ENCODE data around the gene TENM3.

TENM3 gene

DNA sequence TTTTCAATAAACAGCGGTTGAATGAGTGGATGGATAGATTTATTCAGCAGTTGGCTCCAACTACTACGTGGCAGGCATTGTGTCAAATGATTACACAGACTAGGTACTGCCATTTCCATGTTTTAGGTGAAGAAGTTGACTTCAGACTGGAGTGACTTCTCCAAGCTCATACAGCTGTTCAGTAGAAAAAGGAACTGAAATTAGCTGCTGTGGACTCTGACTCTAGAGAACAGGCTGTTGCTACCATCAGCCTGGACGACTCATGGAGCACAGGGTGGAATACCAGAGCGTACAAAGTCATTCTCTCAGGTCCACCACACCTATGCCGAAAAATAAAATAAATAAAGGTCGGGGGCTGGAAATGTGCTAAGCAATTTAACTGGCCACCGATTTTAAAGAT, 45.3 kb downstream of the TENM3 start:
- no peak for DNase-seq (ENCODE audit: low read depth, low spot score)

DNA sequence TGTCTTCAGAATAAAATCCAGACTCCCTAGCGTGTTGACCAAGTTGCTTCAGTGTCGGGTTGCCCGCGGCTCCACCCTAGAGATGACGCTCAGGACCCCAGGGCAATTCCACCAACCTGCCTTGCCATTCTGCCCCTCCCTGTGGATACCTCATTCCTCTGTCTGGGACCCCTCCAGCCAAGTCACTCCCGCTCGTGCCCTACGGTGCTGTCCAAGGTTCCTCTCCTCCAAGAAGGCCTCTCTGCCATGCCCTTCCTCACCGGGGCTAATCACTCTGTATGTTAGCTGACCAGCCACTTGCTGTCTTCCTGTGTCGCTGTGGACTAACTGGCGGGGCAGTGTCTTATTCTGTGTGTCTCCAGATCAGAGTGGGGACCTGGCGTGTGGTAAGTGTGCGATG, 46.6 kb downstream of the TENM3 start:
- DNase-seq (ENCODE audit: low read depth, low spot score) = no peak

DNA sequence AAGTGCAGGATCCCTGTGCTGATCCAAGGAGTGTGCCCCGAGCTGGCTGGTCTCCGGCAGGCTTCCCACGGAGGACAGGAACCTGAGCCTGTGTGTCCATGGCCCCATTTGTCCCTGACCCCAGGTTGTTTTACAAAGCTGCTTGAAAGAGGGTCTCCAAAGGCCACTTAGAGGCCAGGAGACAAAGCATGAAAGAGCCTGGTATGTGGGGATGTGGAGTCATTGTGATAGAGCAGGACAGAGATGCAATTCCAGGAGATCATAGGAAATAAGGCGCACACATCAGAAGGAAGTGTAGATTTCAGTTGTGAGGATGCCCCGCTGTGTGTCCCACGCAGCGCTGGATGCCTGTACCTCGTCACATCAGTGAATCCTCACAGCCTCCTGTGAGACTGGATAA, 48.0 kb downstream of the TENM3 start:
- no peak for DNase-seq (ENCODE audit: low read depth, low spot score)

- DNase-seq (ENCODE audit: low read depth, low spot score) = no peak
Measured at GRCh38 chr4:182291597-182292270, 48.5 kb downstream of the TENM3 start.

DNA sequence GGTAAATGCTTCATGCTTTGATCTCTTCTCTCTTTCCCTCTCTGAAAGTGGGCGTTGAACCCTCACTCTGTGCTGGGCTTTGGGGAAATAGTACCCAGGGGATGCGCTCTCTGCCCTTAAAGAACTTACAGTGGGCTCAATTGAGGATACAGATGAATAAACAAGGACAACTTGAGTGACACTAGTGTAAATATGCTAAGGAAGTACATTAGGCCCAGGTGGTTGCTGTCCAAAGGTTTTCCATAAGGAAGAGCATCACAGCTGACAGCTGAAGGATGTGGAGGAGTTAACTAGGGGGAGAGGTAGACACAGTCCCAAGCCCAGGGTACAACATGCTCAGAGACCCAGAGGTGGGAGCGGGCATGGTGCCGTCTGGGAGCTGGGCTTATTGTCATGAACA, 49.4 kb downstream of the TENM3 start:
- no peak for DNase-seq (ENCODE audit: low read depth, low spot score)

DNA sequence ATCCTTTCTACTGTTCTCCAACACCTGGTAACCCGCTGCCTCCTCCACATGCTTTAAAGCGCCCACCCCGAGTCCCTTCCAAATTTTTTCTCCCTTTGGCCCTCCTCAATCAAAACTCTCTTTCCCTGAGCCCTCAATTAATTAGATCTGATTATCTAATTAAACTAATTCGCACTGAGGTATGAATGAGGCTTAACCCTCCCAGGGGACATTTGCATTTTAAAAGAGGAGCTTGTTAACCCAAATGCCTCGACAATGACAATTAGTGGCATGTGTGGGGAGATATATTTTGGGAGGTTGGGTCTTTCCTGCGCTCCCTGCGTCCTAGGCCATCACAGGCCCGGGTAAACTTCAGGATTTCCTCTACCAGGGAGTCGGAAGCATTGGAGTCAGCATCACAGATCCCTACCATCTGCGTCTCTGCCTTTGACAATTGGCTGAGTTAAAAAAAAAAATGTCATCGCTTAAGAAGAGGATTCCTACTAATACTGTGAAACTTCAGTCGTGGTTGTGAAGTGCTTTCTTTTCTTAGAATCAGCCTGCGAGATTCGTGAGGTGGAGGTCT, 50.6 kb downstream of the TENM3 start:
- no peak for DNase-seq (ENCODE audit: low read depth, low spot score)

- DNase-seq (ENCODE audit: low read depth, low spot score) = no peak
Measured at GRCh38 chr4:182294451-182294850, 51.2 kb downstream of the TENM3 start.

DNA sequence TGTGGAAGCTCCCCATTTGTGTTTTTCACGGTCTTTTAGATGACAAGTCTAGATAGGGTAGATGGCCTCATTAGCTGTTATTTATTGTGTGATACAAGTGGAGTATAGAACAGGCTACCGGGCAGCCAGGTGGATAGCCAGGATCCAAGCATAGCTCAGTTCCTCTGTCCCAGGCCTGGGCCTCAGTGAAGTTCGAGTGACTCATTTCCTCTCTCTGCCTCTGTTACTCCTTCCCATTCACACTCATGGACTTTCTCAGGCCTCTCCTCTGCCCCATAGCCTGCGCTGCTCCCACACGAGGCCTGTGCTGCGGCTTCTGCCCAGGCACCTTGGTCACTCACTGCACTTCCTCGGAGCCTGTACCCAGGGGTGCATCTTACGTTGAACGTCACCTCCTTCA, 54.5 kb downstream of the TENM3 start:
- no peak for DNase-seq (ENCODE audit: low read depth, low spot score)

DNA sequence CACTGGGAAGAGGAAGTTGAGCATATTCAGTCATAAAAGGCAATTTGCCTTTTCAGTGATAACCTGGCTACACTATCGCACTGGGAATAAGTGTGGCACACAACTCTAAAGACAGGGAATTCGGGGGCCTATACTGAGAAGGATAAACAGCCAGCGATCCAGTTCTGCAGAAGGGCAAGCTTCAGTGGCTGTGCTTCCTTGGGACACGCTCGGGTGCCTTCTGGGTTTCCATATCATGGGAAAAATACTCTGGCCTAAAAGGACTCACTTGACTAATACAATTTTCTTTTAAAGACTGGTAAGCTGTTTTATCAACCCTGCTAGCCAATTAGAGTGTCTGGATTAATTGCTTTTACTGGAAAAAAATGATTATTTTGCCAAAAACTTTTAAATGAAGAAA, 58.5 kb downstream of the TENM3 start:
- DNase-seq (ENCODE audit: low read depth, low spot score) = no peak

- DNase-seq (ENCODE audit: low read depth, low spot score) = no peak
Measured at GRCh38 chr4:182303847-182304246, 60.6 kb downstream of the TENM3 start.

DNA sequence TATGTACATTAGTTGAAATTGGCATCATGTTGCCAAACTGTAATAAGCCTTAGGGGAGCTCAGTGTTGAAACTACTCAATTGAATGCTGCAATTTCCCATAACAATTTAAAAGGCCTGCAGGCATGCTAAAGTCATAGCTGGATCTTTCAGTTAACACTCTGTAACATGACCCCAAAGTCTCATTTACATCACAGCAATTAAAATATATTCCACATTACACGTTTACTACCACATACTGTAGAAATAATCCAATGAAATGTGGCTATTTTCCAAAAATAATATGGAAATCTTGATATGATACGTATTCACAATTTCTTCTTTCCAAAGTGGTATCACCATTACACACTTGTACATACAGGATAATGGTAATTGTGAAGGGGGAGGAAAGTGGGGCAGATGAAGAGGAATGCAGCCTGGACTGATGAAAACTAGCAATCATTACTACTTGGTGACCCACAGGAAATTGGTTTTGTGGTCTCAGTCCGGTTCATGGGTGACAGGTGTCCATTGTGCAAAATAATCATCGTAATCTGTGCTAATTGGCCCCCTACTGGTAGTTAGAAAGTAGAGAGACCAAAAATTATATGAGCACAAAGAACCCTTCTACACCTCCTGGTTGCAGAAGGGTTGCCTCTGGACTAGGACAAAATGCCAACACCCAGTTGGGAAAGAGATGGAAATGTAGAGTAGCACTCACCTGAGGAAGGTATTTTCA, 63.7 kb downstream of the TENM3 start:
- no peak for DNase-seq (ENCODE audit: low read depth, low spot score)

- DNase-seq (ENCODE audit: low read depth, low spot score) = no peak
Measured at GRCh38 chr4:182307746-182308145, 64.5 kb downstream of the TENM3 start.

- DNase-seq (ENCODE audit: low read depth, low spot score) = no peak
Measured at GRCh38 chr4:182309877-182310276, 66.7 kb downstream of the TENM3 start.

- no peak for DNase-seq (ENCODE audit: low read depth, low spot score)
Measured at GRCh38 chr4:182310316-182310715, 67.1 kb downstream of the TENM3 start.

- DNase-seq (ENCODE audit: low read depth, low spot score) = no peak
Measured at GRCh38 chr4:182310962-182311361, 67.8 kb downstream of the TENM3 start.

GRCh38 chr4:182314537-182314936, 71.3 kb downstream of the TENM3 start:
- DNase-seq (ENCODE audit: low read depth, low spot score) = no peak

- DNase-seq (ENCODE audit: low read depth, low spot score) = no peak
Measured at GRCh38 chr4:182318256-182318655, 75.1 kb downstream of the TENM3 start.

DNA sequence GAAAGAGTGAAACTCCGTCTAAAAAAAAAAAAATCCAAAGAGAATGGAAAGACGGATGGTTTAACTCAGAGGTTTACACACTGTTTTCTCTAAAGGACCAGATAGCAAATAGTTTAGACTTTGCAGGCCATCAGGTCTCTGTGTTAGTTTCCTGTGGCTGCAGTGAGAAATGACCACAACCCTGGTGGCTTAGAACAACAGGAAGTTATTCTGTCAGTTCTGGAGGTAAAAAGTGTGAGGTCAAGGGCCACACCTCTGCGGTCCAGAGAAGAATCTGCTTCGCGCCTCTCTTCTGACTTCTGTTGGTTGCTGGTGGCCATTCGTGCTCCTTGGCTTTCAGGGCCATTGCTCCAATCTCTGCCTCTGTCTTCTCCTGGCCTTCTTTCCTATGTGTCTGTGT, 76.9 kb downstream of the TENM3 start:
- DNase-seq (ENCODE audit: low read depth, low spot score) = no peak

GRCh38 chr4:182320580-182320979, 77.4 kb downstream of the TENM3 start:
- no peak for DNase-seq (ENCODE audit: low read depth, low spot score)

GRCh38 chr4:182324282-182324681, 81.1 kb downstream of the TENM3 start:
- no peak for DNase-seq (ENCODE audit: low read depth, low spot score)

- DNase-seq (ENCODE audit: low read depth, low spot score) = no peak
Measured at GRCh38 chr4:182325397-182325796, 82.2 kb downstream of the TENM3 start.

GRCh38 chr4:182325848-182326255, 82.7 kb downstream of the TENM3 start:
- DNase-seq (ENCODE audit: low read depth, low spot score) = no peak

DNA sequence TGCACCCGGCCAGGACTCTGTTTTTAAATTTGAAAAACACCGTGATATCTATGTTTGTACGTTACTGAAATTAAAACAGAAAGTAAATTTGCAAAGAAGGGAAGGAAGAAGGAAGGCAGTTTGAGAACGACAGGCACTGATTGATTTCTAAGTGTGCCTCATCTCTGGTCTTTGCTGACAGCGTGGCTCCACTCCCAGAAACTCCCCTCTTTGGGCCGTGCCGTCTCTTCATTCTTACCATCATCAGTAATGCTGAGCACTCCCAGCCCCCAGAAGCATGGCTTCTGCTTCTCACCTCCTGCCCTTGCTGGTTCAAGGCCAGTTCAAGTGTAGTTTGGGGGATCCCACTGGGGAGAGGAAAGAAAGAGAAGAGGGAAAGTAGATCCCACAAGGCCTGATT, 85.3 kb downstream of the TENM3 start:
- no peak for DNase-seq (ENCODE audit: low read depth, low spot score)
